Stimulated activated CD8-positive, alpha-beta memory T cell treated with anti-CD3 and anti-CD28 coated beads, Interleukin-7, amount 100 ng/mL, for 48 hours (primary cell): ENCODE measurements around the gene TRMT6.

ENCODE experiments used
- DNase-seq, 2 donors: peaks; one replicate each; pipeline ENCODE4 v3.0.0-alpha.2; 2020; ENCODE audit warnings: low read depth in 1 of 2; ENCODE audit errors: extremely low read depth in 1 of 2

The TRMT6 gene

DNA sequence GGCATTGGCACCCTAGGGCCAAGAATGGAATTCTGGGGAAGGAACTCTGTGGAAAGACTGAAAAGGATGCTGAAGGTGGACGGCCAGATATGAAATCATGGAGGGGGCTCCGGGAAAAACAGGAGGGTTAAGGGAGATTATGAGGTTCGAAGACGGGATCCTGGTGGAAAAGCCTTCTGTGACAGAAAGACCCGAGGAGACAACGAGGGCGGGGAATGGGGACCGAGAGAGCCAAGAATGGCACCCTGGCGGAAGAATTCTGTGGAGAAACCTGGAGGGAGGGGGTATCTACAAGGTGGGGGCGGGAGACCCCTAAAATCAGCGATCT, 426 bp downstream of the TRMT6 start:
- no peak for DNase-seq

- DNase-seq, result peak in 1 of 2 donors; percentile 59
Measured at GRCh38 chr20:5947276-5947675, 3.1 kb downstream of the TRMT6 start.

DNA sequence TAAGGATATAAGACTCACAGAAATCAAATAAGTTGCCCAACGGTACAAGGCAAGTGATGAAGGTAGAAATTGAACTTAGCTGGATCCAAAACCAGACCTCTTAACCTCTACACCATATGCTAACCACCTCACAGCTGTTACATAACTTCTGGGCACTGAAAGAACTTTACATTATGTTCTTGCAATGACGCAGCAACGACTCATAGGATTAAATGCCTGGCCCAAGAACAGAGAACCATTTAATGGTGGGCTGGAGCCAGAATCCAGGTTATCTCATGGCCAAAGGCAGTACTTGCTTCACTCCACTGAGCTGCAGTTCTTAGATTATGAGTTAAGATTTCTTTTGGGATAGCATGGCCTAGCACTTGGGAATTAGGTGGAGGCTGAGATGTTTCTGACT, 4.4 kb downstream of the TRMT6 start:
- no peak for DNase-seq

GRCh38 chr20:5938456-5939029, 11.8 kb downstream of the TRMT6 start:
- no peak for DNase-seq

- DNase-seq, result no peak
Measured at GRCh38 chr20:5936238-5936637, 14.1 kb downstream of the TRMT6 start.

DNA sequence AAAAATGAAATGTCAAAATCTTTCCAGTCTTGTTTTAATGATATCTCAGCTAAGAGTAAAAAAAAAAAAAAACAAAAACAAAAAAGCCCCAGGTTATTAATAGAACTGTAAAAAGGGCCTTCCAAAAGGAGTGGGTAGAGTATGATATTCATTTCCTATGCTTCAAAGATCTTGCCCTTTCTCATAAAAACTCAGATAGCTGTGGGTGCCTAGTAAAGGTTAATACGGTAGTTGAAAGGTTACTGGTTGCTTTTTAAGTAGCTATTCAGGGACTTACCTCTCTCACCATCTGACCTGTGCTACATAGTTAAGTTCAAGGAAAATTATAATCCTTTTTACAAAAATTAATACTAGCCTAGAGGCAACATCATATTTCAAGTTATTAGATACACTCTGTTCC, 14.9 kb downstream of the TRMT6 start:
- no peak for DNase-seq

GRCh38 chr20:5933802-5934436, 16.4 kb downstream of the TRMT6 start:
- no peak for DNase-seq

GRCh38 chr20:5932796-5933195, 17.5 kb downstream of the TRMT6 start:
- DNase-seq, result no peak

GRCh38 chr20:5931411-5931810, 18.9 kb downstream of the TRMT6 start:
- no peak for DNase-seq

DNA sequence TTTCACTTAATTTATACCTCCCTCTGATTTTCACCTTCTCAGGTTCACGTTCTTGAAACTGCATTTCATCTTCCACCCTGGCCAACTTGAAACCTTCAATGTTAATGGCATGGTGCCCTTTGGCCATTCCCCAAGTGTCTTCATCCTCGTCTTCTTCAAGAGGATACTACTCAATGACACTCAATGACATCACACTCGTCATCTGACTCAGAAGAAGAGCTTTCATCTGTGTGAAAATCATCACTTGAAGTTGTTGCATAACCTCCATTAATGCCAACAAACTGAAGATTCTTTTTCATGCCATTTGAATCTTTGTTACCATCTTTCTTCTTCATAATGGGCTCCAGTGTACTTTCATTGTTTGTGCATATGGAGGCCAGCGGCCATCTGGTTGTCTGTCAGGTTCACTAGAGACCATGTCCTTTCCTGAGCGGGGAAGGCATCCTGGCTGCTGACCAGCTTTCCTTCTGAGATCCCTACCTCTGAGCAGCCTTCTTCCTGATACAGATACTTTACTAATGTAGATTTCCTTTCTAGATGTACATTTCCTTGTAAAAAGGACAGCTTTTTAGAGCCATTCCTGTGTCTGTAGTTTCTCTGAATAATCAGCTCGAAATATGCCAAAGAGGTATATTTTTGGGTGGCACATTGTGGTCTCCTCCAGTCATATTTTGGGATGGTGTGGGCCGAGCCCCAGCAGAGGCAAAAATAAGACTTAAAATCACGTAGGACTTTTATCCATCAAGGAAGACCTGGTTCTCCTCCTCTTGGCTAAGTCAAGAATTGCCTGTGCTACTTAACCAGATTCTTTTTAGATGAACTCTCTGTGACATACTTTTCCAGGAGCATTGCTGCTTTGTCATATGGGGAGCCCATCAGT, 21.3 kb downstream of the TRMT6 start:
- DNase-seq, result no peak

- no peak for DNase-seq
Measured at GRCh38 chr20:5927749-5928462, 22.4 kb downstream of the TRMT6 start.

DNA sequence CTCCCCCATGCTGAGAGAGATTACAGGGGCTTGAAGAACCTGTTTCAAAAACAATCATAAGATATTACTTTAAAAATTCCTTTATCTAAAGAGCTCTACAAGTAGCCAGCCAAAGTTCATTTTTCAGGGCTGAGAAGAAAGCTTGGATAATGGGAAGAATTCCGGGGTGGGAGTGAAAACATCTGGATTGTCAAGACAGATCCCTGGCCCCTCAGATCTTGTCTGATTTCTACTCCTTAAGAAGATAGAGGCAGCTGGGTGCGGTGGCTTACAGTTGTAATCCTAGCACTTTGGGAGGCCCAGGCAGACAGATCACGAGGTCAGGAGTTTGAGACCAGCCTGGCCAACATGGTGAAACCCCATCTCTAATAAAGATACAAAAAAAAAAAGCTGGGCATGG, 24.8 kb downstream of the TRMT6 start:
- DNase-seq, result no peak

- no peak for DNase-seq
Measured at GRCh38 chr20:5923493-5923892, 26.8 kb downstream of the TRMT6 start.

DNA sequence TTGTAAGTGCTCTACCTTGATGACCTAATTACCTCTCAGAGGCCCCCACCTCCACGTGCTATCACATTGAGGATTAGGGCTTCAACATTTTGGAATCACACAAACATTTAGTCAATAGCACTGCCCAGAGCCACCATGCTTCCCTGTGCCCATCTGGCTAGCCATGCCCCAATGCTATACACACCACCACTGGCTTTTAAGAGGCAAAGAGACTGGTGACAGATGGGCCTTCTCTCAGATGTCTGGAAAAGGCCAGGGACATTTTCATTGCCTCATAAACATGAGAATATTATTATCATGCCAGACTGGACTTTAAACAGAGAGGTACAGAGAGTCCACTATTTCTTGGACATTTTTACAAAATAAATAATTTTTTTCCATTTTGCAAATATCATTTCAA, 29.8 kb downstream of the TRMT6 start:
- no peak for DNase-seq

DNA sequence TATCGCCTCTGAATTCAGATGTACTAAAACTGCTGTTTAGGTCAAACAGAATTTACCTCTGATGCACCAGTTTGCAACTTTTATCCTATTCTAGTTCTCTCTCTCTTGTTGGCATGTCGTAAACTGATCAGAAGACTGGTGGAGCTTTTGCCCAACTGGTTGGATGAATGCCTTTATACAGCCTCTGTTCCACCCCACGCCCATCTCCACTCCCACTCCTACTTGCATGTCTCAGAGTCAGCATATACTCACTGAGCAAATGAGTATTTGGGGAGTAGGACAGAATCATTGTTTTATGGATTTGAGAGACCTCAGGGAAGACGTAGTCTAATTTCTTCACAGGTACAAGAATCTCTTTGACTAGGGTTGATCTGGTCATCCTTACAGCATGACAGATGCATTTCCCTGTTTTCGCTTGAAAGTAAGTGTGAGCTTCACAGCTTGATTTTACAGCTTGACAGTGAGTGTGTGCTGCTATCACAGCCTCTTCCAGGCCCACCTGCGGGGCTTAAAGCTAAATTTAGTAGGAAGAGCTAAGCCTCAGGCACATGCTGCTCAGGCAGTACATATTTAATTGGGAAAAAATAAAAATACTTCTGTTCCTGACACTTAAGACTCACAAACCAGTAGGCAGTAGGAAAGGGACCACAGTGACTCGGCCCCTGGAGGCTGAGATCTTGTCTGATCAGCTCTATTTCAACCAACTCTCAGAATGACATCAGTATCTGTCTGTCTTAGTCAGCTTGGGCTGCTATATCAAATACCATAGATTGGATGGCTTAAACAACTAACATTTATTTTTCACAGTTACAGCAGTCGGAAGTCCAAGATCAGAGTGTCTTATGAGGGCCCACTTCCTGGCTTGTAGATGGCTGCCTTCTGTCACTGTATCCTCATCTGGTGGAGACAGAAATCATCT, 30.4 kb downstream of the TRMT6 start:
- DNase-seq, result peak in 1 of 2 donors; percentile 38

GRCh38 chr20:5918856-5919625, 31.3 kb downstream of the TRMT6 start:
- DNase-seq, result no peak

DNA sequence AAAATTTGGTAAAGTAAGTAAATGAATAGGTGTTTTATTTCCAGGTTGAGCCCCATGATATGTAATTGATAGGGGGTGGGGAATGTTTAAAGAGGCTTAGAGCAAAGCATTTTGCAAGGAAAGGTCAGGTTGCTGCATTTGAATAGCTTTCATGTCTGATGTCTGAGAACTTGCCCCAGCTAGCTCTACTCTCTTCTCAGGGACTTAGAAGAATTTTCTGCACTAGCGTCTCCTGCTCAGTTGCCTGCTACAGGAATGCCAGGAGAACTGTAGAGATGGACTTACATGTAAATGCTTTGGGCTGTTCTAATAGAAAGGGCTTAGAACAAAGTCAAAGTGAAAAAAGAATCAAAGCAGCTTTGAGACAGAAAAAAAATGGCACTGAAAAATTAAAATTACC, 35.5 kb downstream of the TRMT6 start:
- no peak for DNase-seq

- no peak for DNase-seq
Measured at GRCh38 chr20:5913166-5913565, 37.2 kb downstream of the TRMT6 start.

GRCh38 chr20:5910186-5910585, 40.1 kb downstream of the TRMT6 start:
- DNase-seq, result no peak

GRCh38 chr20:5908981-5909380, 41.4 kb downstream of the TRMT6 start:
- no peak for DNase-seq
